K562 treated with DMSO at 1 percent for 4 hours (cell line): Measurements from ENCODE around the gene CYB561D2. TPM values are rescaled to one million over a fixed set of nuclear protein-coding genes. Genes with fewer than 3 reads are reported as not detected.

Experiments
- total RNA-seq: library from RNA; unstranded; fragments of 300-600 nt; gene quantifications from 2 replicates; pipeline ENCODE4 v1.2.3, GENCODE V29; 2022; ENCODE audit not compliant: insufficient read depth

The CYB561D2 gene
- 9.7 and 11.7 TPM in 2 replicates for total RNA-seq

GRCh38 chr3:50350527-50351322 is at the start of gene CYB561D2, which contains the start of gene NPRL2:
Gene CYB561D2, plus strand, starts transcription at chr3:50350862. Its CDS starts 572 bp downstream, at chr3:50351434.
Gene NPRL2, minus strand, starts transcription at chr3:50350775. Its CDS starts 123 bp downstream, at chr3:50350652.

GRCh38 chr3:50303013-50303815 is 47.4 kb upstream of the CYB561D2 start, which contains the start of gene HYAL1:
Gene HYAL1, minus strand, starts transcription at chr3:50303574. Its CDS starts 618 bp downstream, at chr3:50302956.

GRCh38 chr3:50322386-50323091 is 28.1 kb upstream of the CYB561D2 start, which contains the start of gene HYAL2:
Gene HYAL2, minus strand, starts transcription at chr3:50322745. Its CDS starts 2,256 bp downstream, at chr3:50320489.

GRCh38 chr3:50327943-50328691 is 22.5 kb upstream of the CYB561D2 start, which contains the start of gene TUSC2:
Gene TUSC2, minus strand, starts transcription at chr3:50328223. Its CDS starts 124 bp downstream, at chr3:50328099.

GRCh38 chr3:50340448-50341329 is 10.0 kb upstream of the CYB561D2 start, which contains the start of gene RASSF1:
Gene RASSF1, minus strand, starts transcription at chr3:50340836. Its CDS starts 31 bp downstream, at chr3:50340805.

GRCh38 chr3:50345586-50346234 is 5.0 kb upstream of the CYB561D2 start, which contains the start of gene ZMYND10:
Gene ZMYND10, minus strand, starts transcription at chr3:50345732. Its CDS starts 153 bp downstream, at chr3:50345579.

GRCh38 chr3:50358911-50359759 is 8.5 kb downstream of the CYB561D2 start, which contains the start of gene TMEM115:
Gene TMEM115, minus strand, starts transcription at chr3:50359521. Its CDS starts 458 bp downstream, at chr3:50359063.

Other genes with a start within 250 kb of the CYB561D2 start
- gene SEMA3F, start 195.5 kb upstream of the CYB561D2 start, total RNA-seq, result 2.4 and 3.7 TPM in 2 replicates
- not detected in 2 replicates for gene GNAT1, start 159.3 kb upstream of the CYB561D2 start, total RNA-seq
- gene SLC38A3, start 145.6 kb upstream of the CYB561D2 start, total RNA-seq, result not detected in 2 replicates
- gene GNAI2, start 114.7 kb upstream of the CYB561D2 start, total RNA-seq, result 85.7 and 91.4 TPM in 2 replicates
- gene SEMA3B, start 81.7 kb upstream of the CYB561D2 start, total RNA-seq, result 2.9 and 3.8 TPM in 2 replicates
- 0.47 TPM in 1 of 2 replicates, not detected in the other for gene LSMEM2, start 71.8 kb upstream of the CYB561D2 start, total RNA-seq
- gene IFRD2, start 58.4 kb upstream of the CYB561D2 start, total RNA-seq, result 36.1 and 41.2 TPM in 2 replicates
- gene HYAL3, start 51.5 kb upstream of the CYB561D2 start, total RNA-seq, result 11.0 and 12.0 TPM in 2 replicates
- gene NAA80, start 51.5 kb upstream of the CYB561D2 start, total RNA-seq, result 9.2 and 10.6 TPM in 2 replicates
- gene HYAL1, start 47.3 kb upstream of the CYB561D2 start, total RNA-seq, result 3.6 and 4.9 TPM in 2 replicates
- gene HYAL2, start 28.1 kb upstream of the CYB561D2 start, total RNA-seq, result 7.4 and 12.3 TPM in 2 replicates
- gene TUSC2, start 22.6 kb upstream of the CYB561D2 start, total RNA-seq, result 29.7 and 46.9 TPM in 2 replicates
- gene RASSF1, start 10.0 kb upstream of the CYB561D2 start, total RNA-seq, result 75.6 and 80.3 TPM in 2 replicates
- gene ZMYND10, start 5.1 kb upstream of the CYB561D2 start, total RNA-seq, result 1.7 and 2.7 TPM in 2 replicates
- 28.9 and 35.2 TPM in 2 replicates for gene NPRL2, start 87 bp upstream of the CYB561D2 start, total RNA-seq
- 26.6 and 33.3 TPM in 2 replicates for gene TMEM115, start 8.7 kb downstream of the CYB561D2 start, total RNA-seq
- 0.35 TPM in 1 of 2 replicates, not detected in the other for gene CACNA2D2, start 152.8 kb downstream of the CYB561D2 start, total RNA-seq
- gene C3orf18, start 216.9 kb downstream of the CYB561D2 start, total RNA-seq, result 2.2 and 7.2 TPM in 2 replicates
- gene HEMK1, start 218.7 kb downstream of the CYB561D2 start, total RNA-seq, result 8.9 and 10.4 TPM in 2 replicates